HEK293 (cell line): Measurements from ENCODE around the gene DNAJA1.

Experiments used
- GFI1B ChIP-seq: fragments of 450-650 bp; formaldehyde crosslinking; IDR thresholded peaks from 2 replicates; pipeline ENCODE4 v1.5.1; 2016; ENCODE audit warnings: missing biosample characterization, missing genetic modification characterization
- MEIS1 ChIP-seq: sonication (generic); formaldehyde crosslinking; IDR thresholded peaks from 2 replicates; pipeline ENCODE4 v1.8.1; 2022; ENCODE audit warnings: missing genetic modification reagents, mild to moderate bottlenecking, borderline replicate concordance
- ZFP69B ChIP-seq: fragments of 450-650 bp; formaldehyde crosslinking; IDR thresholded peaks from 2 replicates; pipeline ENCODE4 v1.5.1; 2016; ENCODE audit warnings: missing biosample characterization, missing genetic modification characterization
- ZNF174 ChIP-seq: fragments of 450-650 bp; formaldehyde crosslinking; IDR thresholded peaks from 2 replicates; pipeline ENCODE4 v1.5.0; 2017; ENCODE audit warnings: missing biosample characterization, mild to moderate bottlenecking, missing genetic modification characterization
- ZNF184 ChIP-seq: fragments of 450-650 bp; IDR thresholded peaks from 2 replicates; pipeline ENCODE4 v1.5.1; 2018; ENCODE audit warnings: missing biosample characterization, mild to moderate bottlenecking, missing genetic modification characterization
- ZNF2 ChIP-seq: fragments of 450-650 bp; formaldehyde crosslinking; IDR thresholded peaks from 2 replicates; pipeline ENCODE4 v1.5.1; 2016; ENCODE audit warnings: missing biosample characterization, missing genetic modification characterization
- ZNF214 ChIP-seq: fragments of 450-650 bp; formaldehyde crosslinking; IDR thresholded peaks from 2 replicates; pipeline ENCODE4 v1.5.1; 2017; ENCODE audit warnings: missing biosample characterization, mild to moderate bottlenecking, missing genetic modification characterization, borderline replicate concordance
- ZNF433 ChIP-seq: fragments of 450-650 bp; formaldehyde crosslinking; IDR thresholded peaks from 2 replicates; pipeline ENCODE4 v1.5.1; 2016; ENCODE audit warnings: missing biosample characterization, missing genetic modification characterization, low read depth
- ZNF621 ChIP-seq: fragments of 450-650 bp; formaldehyde crosslinking; IDR thresholded peaks from 2 replicates; pipeline ENCODE4 v1.5.1; 2017; ENCODE audit warnings: missing biosample characterization, missing genetic modification characterization
- ZNF660 ChIP-seq: fragments of 450-650 bp; IDR thresholded peaks from 2 replicates; pipeline ENCODE4 v1.5.1; 2018; ENCODE audit warnings: missing biosample characterization, mild to moderate bottlenecking, missing genetic modification characterization
- ZNF701 ChIP-seq: fragments of 450-650 bp; formaldehyde crosslinking; IDR thresholded peaks from 2 replicates; pipeline ENCODE4 v1.5.1; 2016; ENCODE audit warnings: missing biosample characterization, missing genetic modification characterization
- ZNF76 ChIP-seq: fragments of 450-650 bp; formaldehyde crosslinking; IDR thresholded peaks from 2 replicates; pipeline ENCODE4; 2016; ENCODE audit warnings: low read depth, missing biosample characterization, missing genetic modification characterization, borderline replicate concordance
- ZSCAN23 ChIP-seq: fragments of 450-650 bp; formaldehyde crosslinking; IDR thresholded peaks from 2 replicates; pipeline ENCODE4 v1.5.1; 2016; ENCODE audit warnings: missing biosample characterization, missing genetic modification characterization
- TF ChIP-seq, protein P1 (sequence below): fragments of 450-650 bp; formaldehyde crosslinking; IDR thresholded peaks from 2 replicates; pipeline ENCODE4 v1.5.1; 2016; ENCODE audit warnings: missing biosample characterization, missing genetic modification characterization
- TF ChIP-seq, protein P2 (sequence below): fragments of 450-650 bp; formaldehyde crosslinking; IDR thresholded peaks from 2 replicates; pipeline ENCODE4 v1.5.1; 2016; ENCODE audit warnings: missing biosample characterization, missing genetic modification characterization
- TF ChIP-seq, protein P3 (sequence below): fragments of 450-650 bp; formaldehyde crosslinking; IDR thresholded peaks from 2 replicates; pipeline ENCODE4 v1.5.1; 2016; ENCODE audit warnings: missing biosample characterization, missing genetic modification characterization
- TF ChIP-seq, protein P4 (sequence below): fragments of 450-650 bp; formaldehyde crosslinking; IDR thresholded peaks from 2 replicates; pipeline ENCODE4 v1.5.1; 2017; ENCODE audit warnings: missing biosample characterization, missing genetic modification characterization
- TF ChIP-seq, protein P5 (sequence below): fragments of 450-650 bp; formaldehyde crosslinking; conservative IDR thresholded peaks from 2 replicates; pipeline ENCODE4 v1.5.1; 2016; ENCODE audit warnings: low read depth, missing biosample characterization, missing genetic modification characterization
- TF ChIP-seq, protein P6 (sequence below): fragments of 450-650 bp; formaldehyde crosslinking; IDR thresholded peaks from 2 replicates; pipeline ENCODE4 v1.5.1; 2016; ENCODE audit warnings: missing biosample characterization, missing genetic modification characterization
- TF ChIP-seq, protein P7 (sequence below): fragments of 450-650 bp; formaldehyde crosslinking; IDR thresholded peaks from 2 replicates; pipeline ENCODE4 v1.5.1; 2016; ENCODE audit warnings: missing biosample characterization, missing genetic modification characterization

The DNAJA1 gene

DNA sequence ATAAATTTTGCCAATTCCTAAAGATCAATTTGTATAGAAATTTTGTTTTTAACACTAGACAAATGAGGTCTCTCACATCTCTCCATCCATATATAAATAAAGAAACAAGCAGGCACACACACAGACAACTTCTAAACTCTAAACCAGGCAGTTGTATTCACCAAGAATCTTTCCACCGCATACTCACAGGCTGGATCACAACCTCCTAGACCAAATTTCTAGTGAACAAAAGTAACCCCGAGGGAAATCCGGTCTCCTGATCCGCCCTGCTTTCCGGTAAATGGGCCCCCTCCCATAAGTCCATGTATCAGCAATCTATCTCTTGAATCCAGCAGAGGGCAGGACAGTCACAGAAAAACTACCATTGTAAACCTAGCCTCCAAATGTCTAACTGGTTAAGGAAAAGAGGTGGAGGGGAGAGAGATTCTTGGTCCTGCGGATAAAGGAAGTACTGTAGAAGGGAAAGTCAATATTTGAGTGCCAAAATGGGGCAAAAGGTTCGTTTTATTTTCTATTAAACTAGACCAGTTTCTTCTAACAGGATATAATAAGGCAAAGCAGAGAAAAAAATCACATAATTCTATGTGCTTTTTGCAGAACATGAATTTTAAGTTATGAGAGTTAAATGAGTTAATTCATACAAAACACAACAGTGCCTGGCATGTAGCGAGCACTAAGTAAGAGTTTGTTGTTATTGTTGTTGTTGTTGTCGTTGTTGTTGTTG lies 56.2 kb downstream of the DNAJA1 start (continued):
- TF ChIP-seq, protein P1, sequence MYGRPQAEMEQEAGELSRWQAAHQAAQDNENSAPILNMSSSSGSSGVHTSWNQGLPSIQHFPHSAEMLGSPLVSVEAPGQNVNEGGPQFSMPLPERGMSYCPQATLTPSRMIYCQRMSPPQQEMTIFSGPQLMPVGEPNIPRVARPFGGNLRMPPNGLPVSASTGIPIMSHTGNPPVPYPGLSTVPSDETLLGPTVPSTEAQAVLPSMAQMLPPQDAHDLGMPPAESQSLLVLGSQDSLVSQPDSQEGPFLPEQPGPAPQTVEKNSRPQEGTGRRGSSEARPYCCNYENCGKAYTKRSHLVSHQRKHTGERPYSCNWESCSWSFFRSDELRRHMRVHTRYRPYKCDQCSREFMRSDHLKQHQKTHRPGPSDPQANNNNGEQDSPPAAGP (tag by site-specific recombination), result no peak
- TF ChIP-seq ZNF184 (tag by site-specific recombination), result no peak
- TF ChIP-seq ZNF214 (tag by site-specific recombination), result no peak
- TF ChIP-seq, protein P2, sequence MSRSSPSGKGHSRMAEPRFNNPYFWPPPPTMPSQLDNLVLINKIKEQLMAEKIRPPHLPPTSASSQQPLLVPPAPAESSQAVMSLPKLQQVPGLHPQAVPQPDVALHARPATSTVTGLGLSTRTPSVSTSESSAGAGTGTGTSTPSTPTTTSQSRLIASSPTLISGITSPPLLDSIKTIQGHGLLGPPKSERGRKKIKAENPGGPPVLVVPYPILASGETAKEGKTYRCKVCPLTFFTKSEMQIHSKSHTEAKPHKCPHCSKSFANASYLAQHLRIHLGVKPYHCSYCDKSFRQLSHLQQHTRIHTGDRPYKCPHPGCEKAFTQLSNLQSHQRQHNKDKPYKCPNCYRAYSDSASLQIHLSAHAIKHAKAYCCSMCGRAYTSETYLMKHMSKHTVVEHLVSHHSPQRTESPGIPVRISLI (tag by site-specific recombination), result no peak
- no peak for TF ChIP-seq ZNF701 (tag by site-specific recombination)
- no peak for TF ChIP-seq ZNF621 (tag by site-specific recombination)
- TF ChIP-seq ZNF76 (tag by site-specific recombination), result peak; percentile 73
- TF ChIP-seq ZNF174 (tag by site-specific recombination), result no peak
- TF ChIP-seq, protein P3, sequence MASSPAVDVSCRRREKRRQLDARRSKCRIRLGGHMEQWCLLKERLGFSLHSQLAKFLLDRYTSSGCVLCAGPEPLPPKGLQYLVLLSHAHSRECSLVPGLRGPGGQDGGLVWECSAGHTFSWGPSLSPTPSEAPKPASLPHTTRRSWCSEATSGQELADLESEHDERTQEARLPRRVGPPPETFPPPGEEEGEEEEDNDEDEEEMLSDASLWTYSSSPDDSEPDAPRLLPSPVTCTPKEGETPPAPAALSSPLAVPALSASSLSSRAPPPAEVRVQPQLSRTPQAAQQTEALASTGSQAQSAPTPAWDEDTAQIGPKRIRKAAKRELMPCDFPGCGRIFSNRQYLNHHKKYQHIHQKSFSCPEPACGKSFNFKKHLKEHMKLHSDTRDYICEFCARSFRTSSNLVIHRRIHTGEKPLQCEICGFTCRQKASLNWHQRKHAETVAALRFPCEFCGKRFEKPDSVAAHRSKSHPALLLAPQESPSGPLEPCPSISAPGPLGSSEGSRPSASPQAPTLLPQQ (tag by site-specific recombination), result peak; percentile 64; the same call in 1 of the 2 replicates
- TF ChIP-seq, protein P4, sequence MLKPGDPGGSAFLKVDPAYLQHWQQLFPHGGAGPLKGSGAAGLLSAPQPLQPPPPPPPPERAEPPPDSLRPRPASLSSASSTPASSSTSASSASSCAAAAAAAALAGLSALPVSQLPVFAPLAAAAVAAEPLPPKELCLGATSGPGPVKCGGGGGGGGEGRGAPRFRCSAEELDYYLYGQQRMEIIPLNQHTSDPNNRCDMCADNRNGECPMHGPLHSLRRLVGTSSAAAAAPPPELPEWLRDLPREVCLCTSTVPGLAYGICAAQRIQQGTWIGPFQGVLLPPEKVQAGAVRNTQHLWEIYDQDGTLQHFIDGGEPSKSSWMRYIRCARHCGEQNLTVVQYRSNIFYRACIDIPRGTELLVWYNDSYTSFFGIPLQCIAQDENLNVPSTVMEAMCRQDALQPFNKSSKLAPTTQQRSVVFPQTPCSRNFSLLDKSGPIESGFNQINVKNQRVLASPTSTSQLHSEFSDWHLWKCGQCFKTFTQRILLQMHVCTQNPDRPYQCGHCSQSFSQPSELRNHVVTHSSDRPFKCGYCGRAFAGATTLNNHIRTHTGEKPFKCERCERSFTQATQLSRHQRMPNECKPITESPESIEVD (tag by site-specific recombination), result no peak
- TF ChIP-seq ZNF433, result no peak
- TF ChIP-seq, protein P5, sequence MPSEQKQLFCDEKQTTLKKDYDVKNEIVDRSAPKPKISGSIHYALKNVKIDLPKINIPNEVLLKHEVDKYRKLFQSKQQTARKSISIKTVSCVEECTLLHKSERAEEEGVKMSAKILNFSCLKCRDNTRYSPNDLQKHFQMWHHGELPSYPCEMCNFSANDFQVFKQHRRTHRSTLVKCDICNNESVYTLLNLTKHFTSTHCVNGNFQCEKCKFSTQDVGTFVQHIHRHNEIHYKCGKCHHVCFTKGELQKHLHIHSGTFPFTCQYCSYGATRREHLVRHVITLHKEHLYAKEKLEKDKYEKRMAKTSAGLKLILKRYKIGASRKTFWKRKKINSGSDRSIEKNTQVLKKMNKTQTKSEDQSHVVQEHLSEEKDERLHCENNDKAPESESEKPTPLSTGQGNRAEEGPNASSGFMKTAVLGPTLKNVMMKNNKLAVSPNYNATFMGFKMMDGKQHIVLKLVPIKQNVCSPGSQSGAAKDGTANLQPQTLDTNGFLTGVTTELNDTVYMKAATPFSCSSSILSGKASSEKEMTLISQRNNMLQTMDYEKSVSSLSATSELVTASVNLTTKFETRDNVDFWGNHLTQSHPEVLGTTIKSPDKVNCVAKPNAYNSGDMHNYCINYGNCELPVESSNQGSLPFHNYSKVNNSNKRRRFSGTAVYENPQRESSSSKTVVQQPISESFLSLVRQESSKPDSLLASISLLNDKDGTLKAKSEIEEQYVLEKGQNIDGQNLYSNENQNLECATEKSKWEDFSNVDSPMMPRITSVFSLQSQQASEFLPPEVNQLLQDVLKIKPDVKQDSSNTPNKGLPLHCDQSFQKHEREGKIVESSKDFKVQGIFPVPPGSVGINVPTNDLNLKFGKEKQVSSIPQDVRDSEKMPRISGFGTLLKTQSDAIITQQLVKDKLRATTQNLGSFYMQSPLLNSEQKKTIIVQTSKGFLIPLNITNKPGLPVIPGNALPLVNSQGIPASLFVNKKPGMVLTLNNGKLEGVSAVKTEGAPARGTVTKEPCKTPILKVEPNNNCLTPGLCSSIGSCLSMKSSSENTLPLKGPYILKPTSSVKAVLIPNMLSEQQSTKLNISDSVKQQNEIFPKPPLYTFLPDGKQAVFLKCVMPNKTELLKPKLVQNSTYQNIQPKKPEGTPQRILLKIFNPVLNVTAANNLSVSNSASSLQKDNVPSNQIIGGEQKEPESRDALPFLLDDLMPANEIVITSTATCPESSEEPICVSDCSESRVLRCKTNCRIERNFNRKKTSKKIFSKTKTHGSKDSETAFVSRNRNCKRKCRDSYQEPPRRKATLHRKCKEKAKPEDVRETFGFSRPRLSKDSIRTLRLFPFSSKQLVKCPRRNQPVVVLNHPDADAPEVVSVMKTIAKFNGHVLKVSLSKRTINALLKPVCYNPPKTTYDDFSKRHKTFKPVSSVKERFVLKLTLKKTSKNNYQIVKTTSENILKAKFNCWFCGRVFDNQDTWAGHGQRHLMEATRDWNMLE (tag by site-specific recombination), result 0 out of 2 replicates have a peak, but pooled peaks have one; percentile 13
- TF ChIP-seq, protein P6, sequence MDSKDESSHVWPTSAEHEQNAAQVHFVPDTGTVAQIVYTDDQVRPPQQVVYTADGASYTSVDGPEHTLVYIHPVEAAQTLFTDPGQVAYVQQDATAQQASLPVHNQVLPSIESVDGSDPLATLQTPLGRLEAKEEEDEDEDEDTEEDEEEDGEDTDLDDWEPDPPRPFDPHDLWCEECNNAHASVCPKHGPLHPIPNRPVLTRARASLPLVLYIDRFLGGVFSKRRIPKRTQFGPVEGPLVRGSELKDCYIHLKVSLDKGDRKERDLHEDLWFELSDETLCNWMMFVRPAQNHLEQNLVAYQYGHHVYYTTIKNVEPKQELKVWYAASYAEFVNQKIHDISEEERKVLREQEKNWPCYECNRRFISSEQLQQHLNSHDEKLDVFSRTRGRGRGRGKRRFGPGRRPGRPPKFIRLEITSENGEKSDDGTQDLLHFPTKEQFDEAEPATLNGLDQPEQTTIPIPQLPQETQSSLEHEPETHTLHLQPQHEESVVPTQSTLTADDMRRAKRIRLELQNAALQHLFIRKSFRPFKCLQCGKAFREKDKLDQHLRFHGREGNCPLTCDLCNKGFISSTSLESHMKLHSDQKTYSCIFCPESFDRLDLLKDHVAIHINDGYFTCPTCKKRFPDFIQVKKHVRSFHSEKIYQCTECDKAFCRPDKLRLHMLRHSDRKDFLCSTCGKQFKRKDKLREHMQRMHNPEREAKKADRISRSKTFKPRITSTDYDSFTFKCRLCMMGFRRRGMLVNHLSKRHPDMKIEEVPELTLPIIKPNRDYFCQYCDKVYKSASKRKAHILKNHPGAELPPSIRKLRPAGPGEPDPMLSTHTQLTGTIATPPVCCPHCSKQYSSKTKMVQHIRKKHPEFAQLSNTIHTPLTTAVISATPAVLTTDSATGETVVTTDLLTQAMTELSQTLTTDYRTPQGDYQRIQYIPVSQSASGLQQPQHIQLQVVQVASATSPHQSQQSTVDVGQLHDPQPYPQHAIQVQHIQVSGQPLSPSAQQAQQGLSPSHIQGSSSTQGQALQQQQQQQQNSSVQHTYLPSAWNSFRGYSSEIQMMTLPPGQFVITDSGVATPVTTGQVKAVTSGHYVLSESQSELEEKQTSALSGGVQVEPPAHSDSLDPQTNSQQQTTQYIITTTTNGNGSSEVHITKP (tag by site-specific recombination), result peak; percentile 33
- TF ChIP-seq GFI1B (tag by site-specific recombination), result no peak
- no peak for TF ChIP-seq ZSCAN23 (tag by site-specific recombination)
- 0 out of 2 replicates have a peak, but pooled peaks have one; percentile 42 for TF ChIP-seq ZFP69B (tag by site-specific recombination)
- TF ChIP-seq, protein P7, sequence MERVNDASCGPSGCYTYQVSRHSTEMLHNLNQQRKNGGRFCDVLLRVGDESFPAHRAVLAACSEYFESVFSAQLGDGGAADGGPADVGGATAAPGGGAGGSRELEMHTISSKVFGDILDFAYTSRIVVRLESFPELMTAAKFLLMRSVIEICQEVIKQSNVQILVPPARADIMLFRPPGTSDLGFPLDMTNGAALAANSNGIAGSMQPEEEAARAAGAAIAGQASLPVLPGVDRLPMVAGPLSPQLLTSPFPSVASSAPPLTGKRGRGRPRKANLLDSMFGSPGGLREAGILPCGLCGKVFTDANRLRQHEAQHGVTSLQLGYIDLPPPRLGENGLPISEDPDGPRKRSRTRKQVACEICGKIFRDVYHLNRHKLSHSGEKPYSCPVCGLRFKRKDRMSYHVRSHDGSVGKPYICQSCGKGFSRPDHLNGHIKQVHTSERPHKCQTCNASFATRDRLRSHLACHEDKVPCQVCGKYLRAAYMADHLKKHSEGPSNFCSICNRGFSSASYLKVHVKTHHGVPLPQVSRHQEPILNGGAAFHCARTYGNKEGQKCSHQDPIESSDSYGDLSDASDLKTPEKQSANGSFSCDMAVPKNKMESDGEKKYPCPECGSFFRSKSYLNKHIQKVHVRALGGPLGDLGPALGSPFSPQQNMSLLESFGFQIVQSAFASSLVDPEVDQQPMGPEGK, result peak; percentile 39; the same call in 1 of the 2 replicates
- peak; percentile 51; the same call in 1 of the 2 replicates for TF ChIP-seq ZNF2 (tag by site-specific recombination)
- peak; percentile 66; the same call in 1 of the 2 replicates for TF ChIP-seq ZNF660 (tag by site-specific recombination)
- no peak for TF ChIP-seq MEIS1
